ENCODE data around the gene CPNE4. TPM values are rescaled to one million over a fixed set of nuclear protein-coding genes. Genes with fewer than 3 reads are reported as not detected.

Gene CPNE4
- total RNA-seq, 1 donor from 2014 or later = 16.1 TPM

GRCh38 chr3:131568460-131568859 lies 466.4 kb downstream of the CPNE4 start:
- no peak overlapping the region for H3K27ac Mint-ChIP-seq (ENCODE audit: unreplicated experiment)
- no peak for DNase-seq (ENCODE audit: low read depth, low spot score)
- H3K4me3 Mint-ChIP-seq = no peak overlapping the region
- H3K4me1 Mint-ChIP-seq = peaks cover 12% of the 10 kb centered on the region
- TF ChIP-seq CTCF (conservative IDR thresholded peaks at IDR 0.05) = no peak
- H3K9me3 Mint-ChIP-seq = no peaks in the 10 kb centered on the region
- peaks cover 4% of the 10 kb centered on the region for H3K36me3 Mint-ChIP-seq (ENCODE audit: low read depth)
- H3K27me3 Mint-ChIP-seq (ENCODE audit: low read depth) = no peaks in the 10 kb centered on the region

GRCh38 chr3:131564812-131565211 lies 470.0 kb downstream of the CPNE4 start:
- H3K27ac Mint-ChIP-seq (ENCODE audit: unreplicated experiment) = no peak overlapping the region
- no peak for DNase-seq (ENCODE audit: low read depth, low spot score)
- H3K4me1 Mint-ChIP-seq = peaks cover 39% of the 10 kb centered on the region
- no peak overlapping the region for H3K4me3 Mint-ChIP-seq
- peaks cover 5% of the 10 kb centered on the region for H3K27me3 Mint-ChIP-seq (ENCODE audit: low read depth)
- no peak for TF ChIP-seq CTCF (conservative IDR thresholded peaks at IDR 0.05)
- peaks cover 4% of the 10 kb centered on the region for H3K36me3 Mint-ChIP-seq (ENCODE audit: low read depth)
- H3K9me3 Mint-ChIP-seq = no peaks in the 10 kb centered on the region

- Mint-ChIP-seq H3K9me3 (no peaks in the 10 kb centered on the region), H3K4me3 (peak overlapping the region; percentile 79), H3K27me3 (ENCODE audit: low read depth) (peaks cover 5% of the 10 kb centered on the region), H3K4me1 (peaks cover 52% of the 10 kb centered on the region), H3K36me3 (ENCODE audit: low read depth) (peaks cover 4% of the 10 kb centered on the region), H3K27ac (ENCODE audit: unreplicated experiment) (peak overlapping the region; percentile 98)
- no peak for TF ChIP-seq CTCF (conservative IDR thresholded peaks at IDR 0.05)
- peak; percentile 2 for DNase-seq (ENCODE audit: low read depth, low spot score)
Measured at GRCh38 chr3:131561511-131561910, 473.3 kb downstream of the CPNE4 start.

GRCh38 chr3:131560795-131561194 lies 474.0 kb downstream of the CPNE4 start:
- no peak for TF ChIP-seq CTCF (conservative IDR thresholded peaks at IDR 0.05)
- DNase-seq (ENCODE audit: low read depth, low spot score) = no peak
- Mint-ChIP-seq H3K4me1 (peaks cover 52% of the 10 kb centered on the region), H3K36me3 (ENCODE audit: low read depth) (peaks cover 4% of the 10 kb centered on the region), H3K27ac (ENCODE audit: unreplicated experiment) (peak overlapping the region; percentile 98), H3K4me3 (peak overlapping the region; percentile 79), H3K9me3 (peaks cover under 1% of the 10 kb centered on the region), H3K27me3 (ENCODE audit: low read depth) (peaks cover 5% of the 10 kb centered on the region)

- Mint-ChIP-seq H3K27me3 (ENCODE audit: low read depth) (no peaks in the 10 kb centered on the region), H3K4me3 (no peak overlapping the region), H3K4me1 (peaks cover 23% of the 10 kb centered on the region), H3K27ac (ENCODE audit: unreplicated experiment) (no peak overlapping the region), H3K9me3 (peaks cover 3% of the 10 kb centered on the region), H3K36me3 (ENCODE audit: low read depth) (no peaks in the 10 kb centered on the region)
- no peak for TF ChIP-seq CTCF (conservative IDR thresholded peaks at IDR 0.05)
- DNase-seq (ENCODE audit: low read depth, low spot score) = no peak
Measured at GRCh38 chr3:131555456-131555855, 479.4 kb downstream of the CPNE4 start.

Measured in neural crest cell (in vitro differentiated cells).